HK-2 (cell line): ENCODE data around the gene SPOP.
"Not testable (repeated sequence)": the region's sequence is repeated elsewhere in the genome, so short reads cannot be mapped to it uniquely, and the experiment has no call there.

Experiments
- DNase-seq: peaks from one replicate; pipeline ENCODE4 v3.0.0-alpha.2; 2018; ENCODE audit not compliant: unreplicated experiment

The SPOP gene

GRCh38 chr17:49550764-49551163 lies 127.1 kb downstream of the SPOP start:
- not testable (repeated sequence) for DNase-seq

DNA sequence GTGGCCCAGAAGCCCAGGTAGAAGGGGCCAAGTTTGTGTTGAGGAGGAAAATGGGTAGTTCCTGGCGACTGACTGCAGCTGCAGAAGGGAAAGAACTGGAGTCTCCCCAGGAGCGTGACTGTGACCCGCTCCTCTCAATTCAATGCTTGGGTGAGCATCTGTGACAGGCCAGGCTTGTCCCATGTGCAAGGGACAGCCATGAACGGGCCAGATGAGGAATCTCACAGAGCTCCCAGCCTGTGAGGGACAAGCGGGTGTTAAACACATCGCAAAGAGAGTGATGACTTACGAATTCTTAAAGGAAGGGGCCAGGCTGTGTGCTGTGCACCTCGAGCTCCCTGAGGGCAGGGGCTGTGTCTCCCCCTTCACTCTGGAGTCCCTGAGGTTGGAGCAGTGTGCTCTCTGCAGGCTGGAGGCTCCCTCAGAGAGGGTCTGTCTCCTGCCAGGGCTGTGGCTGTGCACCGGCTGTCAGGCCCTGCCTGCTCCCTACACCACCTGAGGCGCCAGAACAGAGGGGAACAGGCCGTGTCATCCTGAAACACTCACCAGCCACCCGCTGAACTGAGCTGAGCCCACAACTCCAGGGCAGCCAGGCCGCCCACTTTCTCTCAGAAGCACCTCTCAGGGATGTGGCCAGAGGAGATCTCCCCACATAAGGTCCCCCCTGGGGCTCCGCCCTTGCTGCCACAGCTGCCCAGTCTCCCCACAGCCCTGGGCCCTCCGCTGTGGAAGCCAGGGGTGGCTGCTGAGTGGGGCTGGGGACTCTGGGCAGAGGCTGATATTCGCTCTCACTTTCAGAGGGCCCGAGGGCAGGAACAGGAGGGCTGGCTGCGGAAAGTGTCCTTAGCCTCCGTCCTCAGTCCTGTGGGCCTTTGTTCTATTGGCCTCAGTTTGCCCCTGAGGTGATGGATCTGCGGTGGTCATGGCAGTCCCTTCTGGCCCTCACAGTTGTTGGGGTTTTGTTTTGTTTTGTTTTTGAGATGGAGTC lies 127.9 kb downstream of the SPOP start:
- no peak for DNase-seq

DNA sequence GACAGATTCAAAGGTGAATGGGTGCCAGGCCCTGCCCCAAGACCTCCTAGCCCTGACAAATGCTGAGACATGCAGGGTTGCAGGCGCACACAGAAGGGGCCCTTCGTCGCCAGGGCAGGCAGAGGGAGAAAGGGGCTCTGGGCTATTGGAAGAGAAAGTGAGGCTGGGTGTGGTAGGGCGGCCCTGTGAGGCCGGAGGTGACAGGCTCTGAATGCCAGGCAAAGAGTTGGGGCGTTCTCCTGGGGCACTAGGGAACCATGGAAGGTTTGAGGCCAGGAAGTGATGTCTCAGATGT lies 128.6 kb downstream of the SPOP start:
- no peak for DNase-seq
